ENCODE results near the gene RAB33A.

Gene RAB33A

GRCh38 chrX:130163398-130163797 is 8.4 kb upstream of the RAB33A start:
- peaks cover 8% of the 10 kb centered on the region for H3K4me1 ChIP-seq (ENCODE audit: control insufficient read depth, insufficient read depth, low read length)
- no peak overlapping the region for H3K27ac ChIP-seq (ENCODE audit: extremely low read depth, low read depth, low read length)
- POLR2A ChIA-PET, result interaction anchor here (0.7 kb wide), 1 partner anchor 23 kb away, joined by 3 read pairs; no protein-coding TSS in a partner anchor
- no peaks in the 10 kb centered on the region for H3K36me3 ChIP-seq (ENCODE audit: control insufficient read depth in 2 of 2, insufficient read depth in 1 of 2, low read length in 2 of 2)
- TF ChIP-seq ZNF221 (tag by site-specific recombination; IDR thresholded peaks at IDR 0.05; ENCODE audit: borderline replicate concordance), result no peak
- TF ChIP-seq ATF2 (tag by site-specific recombination; IDR thresholded peaks at IDR 0.05; ENCODE audit: low read depth), result peak; percentile 89
- 0 out of 2 replicates have a peak, but pooled peaks have one; percentile 50 for TF ChIP-seq OSR2 (tag by site-specific recombination; IDR thresholded peaks at IDR 0.05)
- TF ChIP-seq ZNF692 (tag by site-specific recombination; IDR thresholded peaks at IDR 0.05), result no peak
- TF ChIP-seq MZF1 (tag by site-specific recombination; IDR thresholded peaks at IDR 0.05; ENCODE audit: borderline replicate concordance), result no peak
- no peak for TF ChIP-seq ZBTB7A (tag by site-specific recombination; IDR thresholded peaks at IDR 0.05; ENCODE audit: low read depth)
- no peak for TF ChIP-seq ZFP69B (tag by site-specific recombination; IDR thresholded peaks at IDR 0.05)
- no peak for TF ChIP-seq ZBTB20 (tag by site-specific recombination; IDR thresholded peaks at IDR 0.05)
- no peak for TF ChIP-seq YY2 (tag by site-specific recombination; IDR thresholded peaks at IDR 0.05)
- peak; percentile 25; the same call in 1 of the 2 replicates for TF ChIP-seq ZNF10 (tag by site-specific recombination; IDR thresholded peaks at IDR 0.05)
- no peak for TF ChIP-seq ZNF513 (tag by site-specific recombination; IDR thresholded peaks at IDR 0.05)
- 0 out of 2 replicates have a peak, but pooled peaks have one; percentile 10 for TF ChIP-seq IKZF3 (tag by site-specific recombination; IDR thresholded peaks at IDR 0.05)
- no peak for TF ChIP-seq SCRT2 (tag by site-specific recombination; IDR thresholded peaks at IDR 0.05)
- TF ChIP-seq ZNF629 (tag by site-specific recombination; IDR thresholded peaks at IDR 0.05), result 0 out of 2 replicates have a peak, but pooled peaks have one; percentile 15
- TF ChIP-seq PRDM6 (tag by site-specific recombination; IDR thresholded peaks at IDR 0.05), result peak; percentile 84
- TF ChIP-seq ZNF548 (tag by site-specific recombination; IDR thresholded peaks at IDR 0.05), result no peak
- no peak for TF ChIP-seq ZBTB1 (tag by site-specific recombination; IDR thresholded peaks at IDR 0.05)
- no peak for TF ChIP-seq SP3 (tag by site-specific recombination; IDR thresholded peaks at IDR 0.05)
- TF ChIP-seq ZNF792 (tag by site-specific recombination; IDR thresholded peaks at IDR 0.05), result no peak
- H3K9me3 ChIP-seq (ENCODE audit: control insufficient read depth, insufficient read depth, low read depth, low read length), result no peaks in the 10 kb centered on the region
- CTCF ChIA-PET, result no interaction called here
- H3K4me3 ChIP-seq (ENCODE audit: low read depth, low read length), result no peak overlapping the region

- ChIA-PET CTCF (interaction anchor here (0.5 to 0.6 kb wide), 2 partner anchors 86 to 88 kb away, joined by 3 to 4 read pairs; no protein-coding TSS in a partner anchor), POLR2A (interaction anchor here (0.7 to 2.2 kb wide), 13 partner anchors 9 to 204 kb away, joined by 3 to 11 read pairs (median 4); partner anchors contain the start of gene ELF4)
- Histone ChIP-seq H3K36me3 (ENCODE audit: control insufficient read depth in 2 of 2, insufficient read depth in 1 of 2, low read length in 2 of 2) (no peaks in the 10 kb centered on the region), H3K9me3 (ENCODE audit: control insufficient read depth, insufficient read depth, low read depth, low read length) (no peaks in the 10 kb centered on the region), H3K4me1 (ENCODE audit: control insufficient read depth, insufficient read depth, low read length) (peaks cover 8% of the 10 kb centered on the region), H3K4me3 (ENCODE audit: low read depth, low read length) (peak overlapping the region; percentile 64), H3K27ac (ENCODE audit: extremely low read depth, low read depth, low read length) (peak overlapping the region; percentile 83)
- TF ChIP-seq ZNF837 (tag by site-specific recombination; IDR thresholded peaks at IDR 0.05) (no peak), KLF16 (tag by site-specific recombination; IDR thresholded peaks at IDR 0.05) (peak; percentile 37; the same call in 1 of the 2 replicates), ZNF37A (tag by site-specific recombination; IDR thresholded peaks at IDR 0.05) (no peak), KLF17 (tag by site-specific recombination; IDR thresholded peaks at IDR 0.05) (no peak), ZBTB20 (tag by site-specific recombination; IDR thresholded peaks at IDR 0.05) (0 out of 2 replicates have a peak, but pooled peaks have one; percentile 49), ZNF248 (tag by site-specific recombination; IDR thresholded peaks at IDR 0.05) (no peak), INSM2 (tag by site-specific recombination; IDR thresholded peaks at IDR 0.05) (0 out of 2 replicates have a peak, but pooled peaks have one; percentile 34), SALL2 (tag by site-specific recombination; IDR thresholded peaks at IDR 0.05; ENCODE audit: borderline replicate concordance) (no peak), ZNF335 (tag by site-specific recombination; conservative IDR thresholded peaks at IDR 0.05) (0 out of 2 replicates have a peak, but pooled peaks have one; percentile 59)
Observed at GRCh38 chrX:130165181-130165702, 6.5 kb upstream of the RAB33A start.
